ENCODE results near the gene LYL1.

LYL1 gene

GRCh38 chr19:13092606-13093235 lies 9.9 kb downstream of the LYL1 start:
- no peak for DNase-seq (ENCODE audit: low spot score)

DNA sequence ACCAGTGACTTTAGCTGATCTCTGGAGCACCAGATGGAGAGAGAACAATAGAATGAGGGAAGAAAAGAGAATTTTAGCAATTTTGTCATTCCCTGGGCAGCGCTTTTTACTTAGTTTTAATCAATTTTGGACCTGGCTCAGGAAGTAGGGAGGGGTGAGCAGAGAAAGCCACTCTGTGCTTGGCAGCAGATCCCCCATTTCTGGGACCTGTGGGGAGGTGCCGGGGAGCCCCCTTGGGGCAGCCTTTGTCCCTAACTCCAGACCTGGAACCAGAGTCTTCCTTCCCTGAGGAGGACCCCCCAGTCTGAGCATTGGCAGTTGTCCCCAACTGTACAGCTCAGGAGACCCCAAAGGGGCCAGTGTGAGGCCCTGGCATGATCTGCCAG lies 10.5 kb downstream of the LYL1 start:
- DNase-seq (ENCODE audit: low spot score), result no peak

DNA sequence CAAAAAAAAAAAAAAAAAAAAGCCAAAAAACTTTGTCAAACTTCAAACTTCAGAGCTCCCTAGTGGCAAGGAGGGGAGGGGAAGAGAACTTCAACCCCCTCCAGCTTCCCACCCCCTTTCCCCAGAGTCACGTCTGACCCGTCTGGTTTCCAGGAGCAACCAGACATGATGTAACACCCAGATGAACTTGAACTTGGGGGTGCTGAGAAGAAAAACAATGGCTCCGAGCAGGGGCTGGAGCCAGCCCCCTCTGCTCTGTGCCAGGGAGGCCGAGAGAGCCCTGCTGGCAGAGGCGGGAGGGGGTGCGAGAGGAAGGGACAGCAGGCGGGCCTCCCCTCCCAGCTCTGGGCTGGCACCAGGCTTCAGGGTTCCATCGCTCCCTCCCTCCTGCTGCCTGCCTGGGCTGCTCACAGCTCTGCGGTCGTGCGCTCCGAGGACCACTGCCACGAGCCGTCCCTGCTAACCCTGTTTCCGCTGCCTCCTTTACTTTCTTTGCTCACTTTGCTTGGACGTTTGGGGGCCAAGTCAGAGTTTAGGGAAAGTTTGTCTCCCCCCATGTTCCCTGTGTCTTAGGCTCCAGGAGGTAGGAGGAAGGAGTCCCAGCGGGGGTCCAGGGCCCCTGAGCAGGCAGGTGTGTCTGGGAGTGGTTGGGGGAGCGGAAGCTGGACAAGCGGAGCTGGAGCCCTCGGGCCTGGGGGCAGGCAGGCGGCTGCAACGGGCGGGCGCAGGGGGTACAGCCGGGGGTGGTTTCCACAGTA lies 11.1 kb downstream of the LYL1 start:
- DNase-seq (ENCODE audit: low spot score), result no peak

DNA sequence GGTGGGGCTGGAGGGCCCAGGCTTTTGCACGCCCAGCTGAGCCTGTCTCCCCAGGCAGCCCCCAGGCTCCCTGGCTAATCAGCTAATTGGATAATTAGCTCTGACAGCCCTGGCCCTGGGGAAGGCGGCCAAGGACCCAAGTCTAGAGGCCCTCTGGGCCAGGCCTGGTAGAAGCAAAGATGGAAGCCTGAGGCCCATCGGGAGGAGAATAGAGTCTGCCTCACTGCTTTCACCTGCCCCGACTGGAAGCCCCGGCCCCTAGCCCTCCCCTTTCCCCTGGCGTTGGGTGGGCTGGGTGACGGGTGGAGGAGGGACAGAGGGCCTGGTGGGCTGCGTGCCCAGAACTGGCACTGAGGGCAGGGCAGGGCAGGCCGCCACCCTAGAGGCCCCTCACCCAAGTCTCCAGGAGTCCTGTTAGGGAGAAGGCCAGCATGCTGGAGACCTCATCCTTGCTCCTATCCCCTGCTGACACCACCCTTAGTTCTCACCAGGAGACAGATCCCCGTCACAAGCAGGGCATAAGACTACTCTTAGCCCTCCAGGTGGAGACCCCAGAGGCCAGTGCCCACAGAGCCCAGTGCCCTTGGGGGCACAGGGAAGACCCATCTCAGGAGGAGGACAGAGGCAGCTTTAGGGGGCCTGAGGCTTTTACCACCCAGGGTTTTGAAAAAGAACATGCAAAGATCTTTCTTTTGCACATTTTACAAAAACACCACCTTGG lies 12.0 kb downstream of the LYL1 start:
- DNase-seq (ENCODE audit: low spot score), result no peak

DNA sequence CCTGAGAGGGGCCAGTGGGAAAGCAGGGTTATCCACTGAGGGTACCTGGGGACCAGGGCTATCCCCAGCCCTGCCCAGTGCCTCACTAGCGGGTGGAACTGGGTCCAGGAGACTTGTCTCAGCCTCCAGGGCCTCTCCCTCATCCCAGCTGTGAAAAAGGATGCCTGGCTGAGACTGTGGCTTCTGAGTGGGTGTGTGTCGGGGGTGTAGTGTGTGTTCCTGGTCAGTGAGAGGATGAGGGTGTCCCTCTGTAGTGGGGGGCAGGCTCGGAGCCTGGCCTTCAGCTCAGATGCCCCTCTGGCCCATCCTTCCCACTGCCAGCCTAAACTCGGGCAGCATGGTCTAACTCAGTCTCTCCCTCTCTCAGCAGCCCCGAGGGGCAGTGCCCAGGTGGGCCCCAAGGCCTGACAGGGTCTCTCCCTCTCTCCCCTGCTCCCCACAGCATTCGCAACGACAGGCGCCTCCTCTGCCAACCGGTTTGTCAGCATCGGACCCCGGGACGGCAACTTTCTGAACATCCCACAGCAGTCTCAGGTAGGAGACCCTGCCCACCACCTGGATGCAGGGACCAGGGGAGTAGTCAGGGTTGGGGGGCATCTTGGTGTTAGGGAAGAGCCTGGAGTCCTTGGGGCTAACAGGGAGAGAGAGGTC lies 12.7 kb downstream of the LYL1 start:
- DNase-seq (ENCODE audit: low spot score), result no peak

DNA sequence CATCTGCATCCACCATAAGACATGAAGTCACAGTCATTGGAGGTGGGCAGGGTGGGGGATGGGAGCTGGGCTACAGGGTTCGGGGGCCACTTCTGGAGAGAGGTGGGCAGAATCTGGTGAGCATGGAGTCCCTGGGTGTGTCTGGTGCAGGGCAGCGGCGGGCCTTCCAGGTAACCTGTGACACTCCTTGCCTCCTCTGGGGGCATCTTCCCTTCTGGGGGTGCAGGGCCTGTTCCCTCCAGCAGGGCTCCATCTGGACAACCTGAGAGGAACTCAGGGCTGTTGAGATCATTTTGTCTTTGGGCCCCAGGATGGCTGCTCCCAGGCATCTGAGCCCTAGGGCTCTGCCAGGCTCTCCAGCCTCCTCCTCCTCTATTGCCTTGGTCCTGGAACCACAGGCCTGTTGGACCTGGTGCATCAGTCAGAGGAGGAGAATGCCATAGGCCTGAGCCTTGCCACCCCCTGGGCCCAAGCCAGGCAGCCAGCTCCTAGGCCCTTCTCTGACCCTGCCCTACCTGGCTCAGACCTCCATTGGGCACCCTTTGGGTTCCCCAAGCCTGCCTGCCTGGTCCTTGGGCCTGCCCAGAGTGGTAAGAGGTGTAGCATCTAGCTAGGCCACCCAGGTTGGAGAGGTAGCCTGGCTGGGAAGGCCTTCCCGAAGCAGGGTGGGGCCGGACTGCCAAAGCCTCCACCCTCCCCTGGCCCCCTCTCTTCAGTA lies 13.4 kb downstream of the LYL1 start:
- peak; percentile 41 for DNase-seq (ENCODE audit: low spot score)

GRCh38 chr19:13087795-13088537 lies 14.7 kb downstream of the LYL1 start:
- no peak for DNase-seq (ENCODE audit: low spot score)

GRCh38 chr19:13087295-13087694 lies 15.4 kb downstream of the LYL1 start:
- no peak for DNase-seq (ENCODE audit: low spot score)

DNA sequence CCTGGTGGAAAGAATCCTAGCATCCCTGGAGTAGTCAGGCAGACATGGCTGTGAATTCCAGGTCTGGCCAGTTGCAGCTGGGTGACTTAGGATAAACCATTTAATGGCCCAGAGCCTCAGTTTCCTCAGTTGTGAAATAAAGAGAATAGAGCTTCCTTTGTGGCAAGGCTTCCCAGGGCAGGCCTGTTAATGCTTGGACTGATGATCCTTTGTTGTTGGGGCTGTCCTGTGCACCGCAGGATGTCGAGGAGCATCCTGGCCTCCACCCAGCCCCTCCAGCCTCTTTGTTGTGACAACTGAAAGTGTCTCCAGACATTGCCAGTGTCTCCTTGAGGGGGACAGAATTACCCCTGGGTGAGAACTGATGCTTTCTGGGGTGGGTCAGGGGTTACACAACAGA lies 16.3 kb downstream of the LYL1 start:
- peak; percentile 58 for DNase-seq (ENCODE audit: low spot score)

GRCh38 chr19:13085666-13086065 lies 17.0 kb downstream of the LYL1 start:
- peak; percentile 41 for DNase-seq (ENCODE audit: low spot score)

DNA sequence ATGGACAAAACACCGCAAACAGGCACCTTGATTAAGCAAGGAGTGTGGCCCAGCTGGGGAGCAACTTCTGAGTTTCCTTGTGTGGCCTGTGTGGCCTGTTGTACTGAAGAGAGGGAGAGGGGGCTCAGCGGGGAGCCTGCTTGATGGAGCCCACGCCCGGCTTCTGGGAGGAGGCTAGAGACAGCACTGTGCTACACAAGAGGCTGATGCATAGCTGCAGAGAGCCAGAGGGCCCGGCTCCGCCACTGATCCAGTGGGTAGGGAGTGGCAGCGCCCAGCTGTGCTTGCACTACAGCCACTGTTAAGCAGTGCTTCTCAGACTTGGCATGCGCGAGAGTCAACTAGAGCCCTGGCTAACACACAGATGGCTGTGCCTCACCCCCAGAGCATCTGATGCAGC lies 19.0 kb downstream of the LYL1 start:
- DNase-seq (ENCODE audit: low spot score), result no peak

GRCh38 chr19:13083008-13083404 lies 19.7 kb downstream of the LYL1 start:
- no peak for DNase-seq (ENCODE audit: low spot score)

DNA sequence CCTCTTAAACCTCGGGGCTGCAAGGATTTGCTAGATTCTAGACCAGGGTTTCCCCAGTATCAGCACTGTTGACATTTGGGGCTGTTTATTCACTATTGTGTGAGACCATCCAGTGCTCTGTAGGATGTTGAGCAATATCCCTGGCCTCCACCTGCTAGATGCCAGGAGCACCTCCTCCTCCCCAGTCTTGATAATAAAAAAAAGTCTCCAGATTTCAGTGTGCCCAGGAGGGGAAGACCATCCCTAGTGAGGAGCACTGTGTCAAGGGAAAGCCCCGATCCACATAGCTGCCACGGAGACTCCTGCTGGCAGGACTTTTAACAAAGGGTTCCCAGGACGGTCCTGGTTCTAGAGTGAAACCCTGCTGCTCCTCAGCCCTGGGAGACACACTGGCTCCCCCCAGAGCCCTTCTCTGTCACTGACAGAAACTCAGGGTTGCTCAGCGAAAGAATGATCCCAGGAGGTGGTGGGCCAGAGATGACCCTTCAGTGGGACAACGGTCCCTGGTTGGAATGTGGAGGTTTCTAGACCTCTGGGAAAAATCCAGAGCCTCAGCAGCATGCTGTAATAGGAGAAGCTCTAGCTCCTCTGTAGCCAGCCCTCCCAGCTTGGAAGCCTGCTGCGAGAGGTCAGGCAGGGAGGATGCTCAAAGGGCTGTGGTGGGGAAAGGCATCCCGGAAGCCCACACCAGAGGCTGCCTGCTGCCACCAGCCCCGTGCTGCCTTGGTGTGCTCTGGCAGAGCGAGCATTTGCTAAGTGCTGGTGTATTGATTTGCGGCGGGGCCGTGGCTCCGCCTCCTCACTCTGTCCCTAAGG lies 20.3 kb downstream of the LYL1 start:
- DNase-seq (ENCODE audit: low spot score), result peak; percentile 67

DNA sequence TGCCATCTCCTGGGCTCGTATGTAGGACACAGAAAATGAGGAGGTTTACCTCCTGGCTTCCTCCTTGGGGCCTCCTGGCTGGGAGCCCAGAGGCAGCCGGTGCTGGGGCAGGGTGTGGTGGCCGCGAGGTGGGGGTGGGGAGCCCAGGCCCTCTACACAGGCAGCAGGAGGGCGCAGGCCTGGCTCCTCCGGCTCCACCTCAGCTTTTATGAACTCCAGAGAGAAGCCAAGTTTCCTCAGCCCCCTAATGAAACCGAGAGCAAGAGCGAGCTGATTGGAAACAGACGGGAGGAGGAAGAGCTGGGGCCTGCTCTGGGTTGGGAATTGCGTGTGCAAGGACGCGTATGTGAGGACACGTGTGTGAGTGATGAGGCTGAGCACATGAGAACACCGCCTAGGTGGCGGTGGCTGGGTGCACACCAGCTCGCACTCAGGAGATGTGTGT lies 23.1 kb downstream of the LYL1 start:
- peak; percentile 50 for DNase-seq (ENCODE audit: low spot score)

DNA sequence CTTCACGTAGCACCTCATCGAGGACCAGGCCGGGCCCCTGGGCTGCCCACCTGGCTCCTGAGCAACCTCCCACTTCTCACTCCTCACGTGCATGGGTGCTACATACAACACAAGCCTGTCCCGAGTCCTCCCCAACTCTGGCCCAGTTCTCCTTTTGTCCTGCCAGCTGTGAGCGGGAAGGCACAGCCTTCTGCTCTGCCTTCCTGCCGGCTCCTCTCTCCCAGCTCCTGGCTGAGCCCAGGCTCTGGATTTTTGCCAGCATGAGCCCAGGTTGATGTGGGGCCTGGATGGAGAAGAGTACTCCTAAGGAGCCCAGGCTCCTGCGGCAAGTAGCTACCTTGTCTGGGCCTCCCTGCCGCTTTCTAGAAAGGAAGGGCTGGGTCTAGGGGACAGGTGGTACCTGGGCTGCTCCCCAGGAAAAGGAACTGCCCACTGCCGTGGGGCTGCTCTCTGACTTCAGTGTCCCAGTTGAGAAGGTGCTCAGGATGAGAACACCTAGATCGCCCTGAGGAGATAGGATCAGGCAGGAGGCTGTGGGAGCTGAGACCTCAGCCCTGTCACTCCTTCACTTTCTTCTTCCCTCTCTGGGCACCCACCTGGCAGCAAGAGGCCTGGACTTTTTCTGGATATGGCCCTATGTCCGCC lies 23.6 kb downstream of the LYL1 start:
- DNase-seq (ENCODE audit: low spot score), result peak; percentile 73

GRCh38 chr19:13078381-13078780 lies 24.3 kb downstream of the LYL1 start:
- DNase-seq (ENCODE audit: low spot score), result no peak

GRCh38 chr19:13077240-13077639 lies 25.4 kb downstream of the LYL1 start:
- no peak for DNase-seq (ENCODE audit: low spot score)

DNA sequence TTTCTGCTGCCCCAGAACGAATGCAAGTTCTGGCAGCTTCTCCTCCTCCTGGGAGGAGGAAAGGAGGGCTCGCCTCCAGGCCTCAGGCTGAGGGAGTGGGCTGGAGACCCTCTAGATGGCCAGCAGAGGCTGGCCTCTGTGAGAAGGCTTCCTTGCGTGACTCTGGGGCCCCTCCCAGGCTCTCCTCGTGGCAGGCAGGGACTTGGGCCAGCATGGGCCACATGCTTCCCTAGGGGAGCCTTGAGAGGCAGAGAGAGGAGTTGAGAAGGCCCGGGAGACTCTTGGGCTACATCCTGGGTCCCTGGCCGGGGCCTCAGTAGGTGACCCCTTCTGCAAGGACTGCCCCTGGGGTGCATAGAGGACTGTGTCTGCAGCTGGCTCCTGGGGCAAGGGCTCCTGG lies 25.9 kb downstream of the LYL1 start:
- DNase-seq (ENCODE audit: low spot score), result no peak

GRCh38 chr19:13076320-13076719 lies 26.3 kb downstream of the LYL1 start:
- DNase-seq (ENCODE audit: low spot score), result no peak

DNA sequence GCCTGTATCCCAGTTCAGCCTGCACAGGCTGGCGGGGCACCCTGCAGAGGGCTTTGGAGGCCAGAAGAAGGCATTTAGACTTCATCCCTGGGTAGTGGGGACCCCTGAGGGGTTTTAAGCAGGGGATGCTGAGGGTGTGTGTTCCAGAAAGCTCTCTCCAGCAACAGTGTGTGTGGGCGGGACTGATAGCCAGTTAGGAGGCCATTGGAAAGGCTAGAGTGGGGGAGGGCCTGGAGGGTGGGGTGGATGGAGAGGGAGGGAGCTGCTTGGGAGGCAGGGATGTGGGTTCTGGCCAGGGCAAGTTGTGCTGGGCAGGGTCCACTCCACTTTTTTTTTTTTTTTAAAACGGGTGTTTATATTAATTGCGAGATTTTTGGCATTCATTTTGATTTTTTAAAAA lies 28.3 kb downstream of the LYL1 start:
- DNase-seq (ENCODE audit: low spot score), result no peak

Data from cerebellar cortex (tissue), 1 donor.